RWPE1 (cell line): Measurements from ENCODE around the gene CCL24.
A peak's percentile ranks its signal among the peaks of the same experiment; 100 is the strongest.
"Not testable (repeated sequence)": the region's sequence is repeated elsewhere in the genome, so short reads cannot be mapped to it uniquely, and the experiment has no call there.

Experiments used
- CTCF ChIA-PET: fragments of 350-600 bp; sonication (Branson Sonifier 250); formaldehyde crosslinking; extraction: SDS; loops from one replicate; lab custom pipeline; 2021; lab: Yijun Ruan, JAX
- POLR2A ChIA-PET: fragments of 400-600 bp; formaldehyde crosslinking; extraction: SDS; loops from one replicate; lab custom pipeline; 2020; ENCODE audit warnings: antibody characterized with exemption; ENCODE audit not compliant: low non-redundant PET; lab: Yijun Ruan, JAX
- DNase-seq: peaks from one replicate; pipeline ENCODE4 v3.0.0; 2012; ENCODE audit warnings: low spot score
- H3K27ac ChIP-seq: fragments of 450-650 bp; 2 replicates; pipeline ENCODE4 v1.5.1; 2017
- TF ChIP-seq, protein P1 (sequence below): fragments of 450-650 bp; conservative IDR thresholded peaks from 2 replicates; pipeline ENCODE4 v1.5.1; 2017; ENCODE audit warnings: low read depth, mild to moderate bottlenecking

Gene CCL24

DNA sequence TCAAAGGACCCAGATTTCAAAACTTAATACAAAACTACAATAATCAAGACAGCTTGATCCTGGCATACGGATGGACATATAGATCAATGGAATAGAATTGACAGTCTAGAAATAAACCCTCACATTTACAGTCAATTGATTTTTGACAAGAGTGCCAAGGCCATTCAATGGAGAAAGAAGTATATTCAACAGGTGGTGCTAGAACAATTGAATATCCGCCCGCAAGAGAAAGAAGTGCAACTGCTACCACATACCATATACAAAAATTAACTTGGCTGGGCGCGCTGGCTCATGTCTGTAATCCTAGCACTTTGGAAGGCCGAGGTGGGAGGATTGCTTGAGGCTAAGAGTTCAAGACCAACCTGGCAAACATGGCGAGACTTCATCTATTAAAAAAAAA, 23.2 kb upstream of the CCL24 start:
- DNase-seq, result no peak
- CTCF ChIA-PET, result interaction anchor here (0.6 kb wide), 1 partner anchor 93 kb away, joined by 4 read pairs; no protein-coding TSS in a partner anchor
- no peak overlapping the region for H3K27ac ChIP-seq
- TF ChIP-seq, protein P1, sequence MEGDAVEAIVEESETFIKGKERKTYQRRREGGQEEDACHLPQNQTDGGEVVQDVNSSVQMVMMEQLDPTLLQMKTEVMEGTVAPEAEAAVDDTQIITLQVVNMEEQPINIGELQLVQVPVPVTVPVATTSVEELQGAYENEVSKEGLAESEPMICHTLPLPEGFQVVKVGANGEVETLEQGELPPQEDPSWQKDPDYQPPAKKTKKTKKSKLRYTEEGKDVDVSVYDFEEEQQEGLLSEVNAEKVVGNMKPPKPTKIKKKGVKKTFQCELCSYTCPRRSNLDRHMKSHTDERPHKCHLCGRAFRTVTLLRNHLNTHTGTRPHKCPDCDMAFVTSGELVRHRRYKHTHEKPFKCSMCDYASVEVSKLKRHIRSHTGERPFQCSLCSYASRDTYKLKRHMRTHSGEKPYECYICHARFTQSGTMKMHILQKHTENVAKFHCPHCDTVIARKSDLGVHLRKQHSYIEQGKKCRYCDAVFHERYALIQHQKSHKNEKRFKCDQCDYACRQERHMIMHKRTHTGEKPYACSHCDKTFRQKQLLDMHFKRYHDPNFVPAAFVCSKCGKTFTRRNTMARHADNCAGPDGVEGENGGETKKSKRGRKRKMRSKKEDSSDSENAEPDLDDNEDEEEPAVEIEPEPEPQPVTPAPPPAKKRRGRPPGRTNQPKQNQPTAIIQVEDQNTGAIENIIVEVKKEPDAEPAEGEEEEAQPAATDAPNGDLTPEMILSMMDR, result no peak
- POLR2A ChIA-PET, result no interaction called here

DNA sequence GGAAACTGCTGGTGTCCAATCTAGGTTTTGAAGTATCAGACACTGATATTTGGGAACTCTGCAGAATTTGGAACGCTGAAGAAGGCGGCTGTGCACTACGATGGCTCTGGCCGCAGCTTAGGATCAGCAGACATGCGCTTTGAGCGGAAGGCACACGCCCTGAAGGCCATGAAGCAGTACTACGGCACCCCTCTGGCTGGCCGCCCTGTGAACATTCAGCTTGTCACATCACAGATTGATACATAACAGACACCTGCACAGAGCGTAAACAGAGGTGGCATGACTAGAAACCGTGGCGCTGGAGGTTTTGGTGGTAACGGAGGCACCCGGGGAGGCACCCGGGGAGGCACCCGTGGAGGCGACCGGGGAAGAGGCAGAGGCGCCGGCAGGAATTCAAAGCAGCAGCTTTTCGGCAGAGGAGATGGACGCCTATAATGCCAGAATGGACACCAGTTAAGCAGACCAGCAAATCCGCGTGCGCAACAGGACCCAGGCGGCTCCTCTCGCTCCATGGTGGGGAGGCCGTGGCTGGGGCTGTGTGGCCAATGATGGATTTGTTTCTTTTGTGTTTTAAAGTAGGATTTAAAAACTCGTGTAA, 22.2 kb upstream of the CCL24 start:
- TF ChIP-seq, protein P1, result no peak
- H3K27ac ChIP-seq, result no peak overlapping the region
- ChIA-PET CTCF (no interaction called here), POLR2A (no interaction called here)
- DNase-seq, result no peak

DNA sequence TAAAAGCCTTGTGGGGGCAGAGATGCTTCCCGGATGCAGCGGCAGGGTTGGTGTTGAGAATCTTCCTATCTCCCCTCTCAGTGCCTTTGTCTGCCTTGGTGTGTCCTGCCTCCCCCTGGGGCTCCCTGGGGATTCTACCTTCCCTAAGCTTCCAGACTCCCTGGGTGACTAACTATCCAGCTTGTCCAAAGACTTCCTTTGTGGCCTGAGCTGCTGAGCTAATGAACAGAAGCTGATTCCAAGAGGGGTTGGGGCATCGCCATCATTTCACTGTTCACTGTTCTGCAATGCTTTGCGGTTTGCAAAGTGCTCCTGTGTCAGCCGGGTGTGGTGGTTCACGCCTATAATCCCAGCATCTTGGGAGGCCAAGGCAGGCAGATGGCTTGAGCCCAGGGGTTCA, 20.1 kb upstream of the CCL24 start:
- DNase-seq, H3K27ac ChIP-seq, POLR2A ChIA-PET, CTCF ChIA-PET: not testable (repeated sequence)

DNA sequence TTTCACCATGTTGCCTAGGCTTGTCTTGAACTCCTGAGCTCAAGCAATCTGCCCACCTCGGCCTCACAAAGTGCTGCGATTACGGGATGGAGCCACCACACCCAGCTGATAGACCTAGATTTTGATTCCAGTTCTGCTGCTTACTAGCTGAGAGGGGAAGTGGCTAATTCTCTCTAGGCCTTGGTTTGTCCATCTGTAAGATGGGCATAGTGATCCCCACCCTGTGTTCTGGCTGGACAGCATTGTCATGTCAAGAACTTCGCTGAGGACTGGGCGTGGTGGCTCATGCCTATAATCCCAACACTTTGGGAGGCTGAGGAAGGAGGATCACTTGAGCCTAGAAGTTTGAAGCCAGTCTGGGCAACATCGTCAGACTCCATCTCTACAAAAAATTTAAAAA, 17.4 kb upstream of the CCL24 start:
- ChIA-PET POLR2A (no interaction called here), CTCF (no interaction called here)
- TF ChIP-seq, protein P1, result no peak
- no peak overlapping the region for H3K27ac ChIP-seq
- DNase-seq, result no peak

DNA sequence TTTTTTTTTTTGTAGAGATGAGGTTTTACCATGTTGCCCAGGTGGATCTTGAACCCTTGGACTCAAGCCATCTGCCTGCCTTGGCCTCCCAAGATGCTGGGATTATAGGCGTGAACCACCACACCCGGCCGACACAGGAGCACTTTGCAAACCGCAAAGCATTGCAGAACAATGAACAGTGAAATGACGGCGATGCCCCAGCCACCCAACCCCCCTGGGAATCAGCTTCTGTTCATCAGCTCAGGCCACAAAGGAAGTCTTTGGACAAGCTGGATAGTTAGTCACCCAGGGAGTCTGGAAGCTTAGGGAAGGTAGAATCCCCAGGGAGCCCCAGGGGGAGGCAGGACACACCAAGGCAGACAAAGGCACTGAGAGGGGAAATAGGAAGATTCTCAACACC, 16.1 kb upstream of the CCL24 start:
- DNase-seq, result peak; percentile 76
- ChIA-PET POLR2A (interaction anchor here (0.6 kb wide), 2 partner anchors 12 to 187 kb away, joined by 5 to 6 read pairs; no protein-coding TSS in a partner anchor), CTCF (interaction anchor here (0.7 kb wide), 1 partner anchor 138 kb away, joined by 4 read pairs; no protein-coding TSS in a partner anchor)
- H3K27ac ChIP-seq, result peak overlapping the region; percentile 16; the same call in 1 of the 2 replicates

DNA sequence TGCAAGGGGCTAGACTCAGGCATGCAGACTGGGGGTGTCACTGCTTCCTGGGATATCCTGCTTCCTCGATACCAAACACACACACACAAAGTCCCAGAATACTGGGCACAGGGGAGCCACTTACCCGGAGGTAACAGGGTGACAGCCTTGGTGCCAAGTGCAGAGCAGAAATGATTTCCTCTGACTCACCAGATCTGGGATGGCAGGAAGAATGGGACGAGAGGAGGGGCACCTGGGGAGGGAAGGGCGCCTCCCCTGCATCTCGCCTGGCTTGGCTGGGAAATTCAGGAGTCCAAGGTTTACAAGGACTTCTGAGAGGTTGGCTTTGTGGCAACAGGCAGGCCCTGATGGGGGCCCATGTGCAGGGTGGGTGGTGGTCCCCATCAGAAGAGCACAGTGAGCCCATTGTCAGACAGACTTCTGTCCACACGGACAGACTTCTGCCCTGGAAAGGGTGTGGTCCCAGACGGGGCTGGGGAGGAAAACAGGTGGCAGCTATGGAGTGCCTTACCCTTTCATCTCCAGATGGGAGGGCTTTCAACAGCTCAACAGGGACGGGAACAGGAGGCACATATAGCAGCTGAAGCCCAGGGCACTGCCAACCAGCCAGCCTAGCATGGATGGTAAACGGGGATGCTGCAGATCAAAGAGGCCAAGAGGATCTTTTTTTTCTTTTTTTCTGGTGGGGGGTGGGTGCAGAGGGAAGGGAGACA, 9.7 kb upstream of the CCL24 start:
- TF ChIP-seq, protein P1, result no peak
- no peak overlapping the region for H3K27ac ChIP-seq
- POLR2A ChIA-PET, result no interaction called here
- no peak for DNase-seq
- CTCF ChIA-PET, result no interaction called here

DNA sequence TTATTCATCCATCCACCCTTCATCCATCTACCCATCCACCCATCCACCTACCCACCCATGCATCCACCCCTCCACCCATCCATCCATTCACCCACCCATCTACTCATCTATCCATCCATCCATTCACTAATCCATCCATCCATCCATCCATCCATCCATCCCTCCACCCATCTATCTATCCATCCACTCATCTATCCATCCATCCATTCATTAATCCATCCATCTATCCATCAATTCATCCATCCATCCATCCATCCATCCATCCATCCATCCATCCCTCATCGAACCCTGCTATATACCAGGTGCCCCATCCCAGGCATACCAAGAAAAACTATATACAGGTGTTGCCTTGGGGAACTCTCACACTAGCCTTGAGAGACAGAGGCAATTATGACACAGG, 7.1 kb upstream of the CCL24 start:
- no peak overlapping the region for H3K27ac ChIP-seq
- CTCF ChIA-PET, result no interaction called here
- POLR2A ChIA-PET, result no interaction called here
- DNase-seq, result no peak
- TF ChIP-seq, protein P1, result no peak
